Osteoblast (primary cell): ENCODE measurements around the gene BBX. TPM values are rescaled to one million over a fixed set of nuclear protein-coding genes. Genes with fewer than 3 reads are reported as not detected.
A peak's percentile ranks its signal among the peaks of the same experiment; 100 is the strongest.

Experiments used
- DNase-seq: peaks from one replicate; pipeline ENCODE4 v3.0.0; 2011; ENCODE audit warnings: low spot score, mixed read lengths; ENCODE audit not compliant: insufficient read length; ENCODE audit errors: missing footprints
- H2AFZ ChIP-seq: 2 replicates; pipeline ENCODE4 v1.6.0; 2011; ENCODE audit warnings: mild to moderate bottlenecking, low read length
- H3K27ac ChIP-seq: 2 replicates; pipeline ENCODE4 v1.5.1; 2011; ENCODE audit warnings: mild to moderate bottlenecking, low read depth, low read length, moderate library complexity
- H3K27me3 ChIP-seq: 2 replicates; pipeline ENCODE4 v1.6.0; 2012; ENCODE audit warnings: mild to moderate bottlenecking, control low read depth, inconsistent platforms, low read length, moderate library complexity; ENCODE audit not compliant: insufficient read depth
- H3K36me3 ChIP-seq: 2 replicates; pipeline ENCODE4 v1.5.1; 2011; ENCODE audit warnings: mild to moderate bottlenecking, low read length, control low read depth, moderate library complexity; ENCODE audit not compliant: insufficient read depth
- H3K4me1 ChIP-seq: 2 replicates; pipeline ENCODE4 v1.5.1; 2011; ENCODE audit warnings: mild to moderate bottlenecking, low read length, control low read depth, moderate library complexity; ENCODE audit not compliant: insufficient read depth
- H3K4me2 ChIP-seq: 2 replicates; pipeline ENCODE4 v1.6.0; 2011; ENCODE audit warnings: mild to moderate bottlenecking, low read length; ENCODE audit not compliant: insufficient read depth
- H3K4me3 ChIP-seq: fragments of 200-600 bp; sonication (generic); 3 replicates; pipeline ENCODE4 v1.5.1; 2012; ENCODE audit warnings: mild to moderate bottlenecking, low read length, inconsistent platforms; ENCODE audit not compliant: insufficient read depth
- H3K79me2 ChIP-seq: 2 replicates; pipeline ENCODE4 v1.6.0; 2012; ENCODE audit warnings: mild to moderate bottlenecking, low read length, control low read depth, inconsistent platforms; ENCODE audit not compliant: insufficient read depth
- H3K9me3 ChIP-seq: 2 replicates; pipeline ENCODE4 v1.5.1; 2011; ENCODE audit warnings: low read depth, low read length, control low read depth
- H4K20me1 ChIP-seq: 2 replicates; pipeline ENCODE4 v1.6.0; 2012; ENCODE audit warnings: mild to moderate bottlenecking, low read length, control low read depth; ENCODE audit not compliant: insufficient read depth
- CTCF ChIP-seq: IDR thresholded peaks from 2 replicates; pipeline ENCODE4 v1.5.1; 2011; ENCODE audit warnings: mild to moderate bottlenecking, low read depth, low read length, moderate library complexity; ENCODE audit errors: extremely low read depth
- total RNA-seq: library from RNA; depleted of rRNA; stranded (reverse); fragments of >200 nt; gene quantifications from 2 replicates; pipeline ENCODE4 v1.2.3, GENCODE V29; 2012

Gene BBX
- total RNA-seq, 1 donor, result 66.6 TPM

- Histone ChIP-seq H3K4me2 (no peak overlapping the region), H3K36me3 (no peaks in the 10 kb centered on the region), H4K20me1 (peaks cover 9% of the 10 kb centered on the region), H3K4me1 (no peaks in the 10 kb centered on the region), H2AFZ (no peak overlapping the region), H3K79me2 (peaks cover 5% of the 10 kb centered on the region), H3K27me3 (no peaks in the 10 kb centered on the region), H3K9me3 (no peaks in the 10 kb centered on the region), H3K4me3 (no peak overlapping the region), H3K27ac (no peak overlapping the region)
- DNase-seq, result no peak
- peak; percentile 41 for TF ChIP-seq CTCF
Observed at GRCh38 chr3:107643038-107643883, 120.5 kb downstream of the BBX start.

- H3K4me2 ChIP-seq, result no peak overlapping the region
- DNase-seq, result peak; percentile 36
- no peak overlapping the region for H3K27ac ChIP-seq
- peaks cover 5% of the 10 kb centered on the region for H3K79me2 ChIP-seq
- H3K36me3 ChIP-seq, result no peaks in the 10 kb centered on the region
- H3K27me3 ChIP-seq, result no peaks in the 10 kb centered on the region
- peaks cover 5% of the 10 kb centered on the region for H4K20me1 ChIP-seq
- H3K9me3 ChIP-seq, result no peaks in the 10 kb centered on the region
- no peaks in the 10 kb centered on the region for H3K4me1 ChIP-seq
- no peak overlapping the region for H3K4me3 ChIP-seq
- TF ChIP-seq CTCF, result no peak
- H2AFZ ChIP-seq, result no peak overlapping the region
Observed at GRCh38 chr3:107644631-107645030, 121.9 kb downstream of the BBX start.

GRCh38 chr3:107650788-107651187 is 128.0 kb downstream of the BBX start:
- Histone ChIP-seq H3K27me3 (no peaks in the 10 kb centered on the region), H4K20me1 (no peaks in the 10 kb centered on the region), H2AFZ (no peak overlapping the region), H3K4me1 (no peaks in the 10 kb centered on the region), H3K27ac (no peak overlapping the region), H3K79me2 (no peaks in the 10 kb centered on the region), H3K9me3 (no peaks in the 10 kb centered on the region), H3K4me3 (no peak overlapping the region), H3K36me3 (no peaks in the 10 kb centered on the region), H3K4me2 (no peak overlapping the region)
- no peak for TF ChIP-seq CTCF
- DNase-seq, result no peak

- Histone ChIP-seq H3K4me3 (no peak overlapping the region), H3K36me3 (no peaks in the 10 kb centered on the region), H3K27me3 (no peaks in the 10 kb centered on the region), H3K27ac (no peak overlapping the region), H3K4me1 (no peaks in the 10 kb centered on the region), H4K20me1 (no peaks in the 10 kb centered on the region), H3K9me3 (no peaks in the 10 kb centered on the region), H2AFZ (no peak overlapping the region), H3K4me2 (no peak overlapping the region), H3K79me2 (no peaks in the 10 kb centered on the region)
- DNase-seq, result no peak
- no peak for TF ChIP-seq CTCF
Observed at GRCh38 chr3:107651782-107652181, 129.0 kb downstream of the BBX start.
